GM13976 (cell line): ENCODE data around the gene TRPC4.

Experiments used
- DNase-seq: peaks from one replicate; pipeline ENCODE4 v3.0.0; 2012; ENCODE audit warnings: low spot score
- in situ Hi-C: fragments of 300-500 bp; cut with MboI; formaldehyde crosslinking; loops from one replicate; pipeline ENCODE4 v1.12.0; 2022; ENCODE audit warnings: low sequenced_read_pairs, mixed read lengths, inconsistent platforms; ENCODE audit not compliant: unreplicated experiment
- TF ChIP-seq, protein P1 (sequence below): IDR thresholded peaks from 2 replicates; pipeline ENCODE4 v1.5.1; 2012; ENCODE audit warnings: borderline replicate concordance, mild to moderate bottlenecking; ENCODE audit not compliant: insufficient read depth; ENCODE audit errors: extremely low read depth, missing control alignments, control extremely low read depth

TRPC4 gene

DNA sequence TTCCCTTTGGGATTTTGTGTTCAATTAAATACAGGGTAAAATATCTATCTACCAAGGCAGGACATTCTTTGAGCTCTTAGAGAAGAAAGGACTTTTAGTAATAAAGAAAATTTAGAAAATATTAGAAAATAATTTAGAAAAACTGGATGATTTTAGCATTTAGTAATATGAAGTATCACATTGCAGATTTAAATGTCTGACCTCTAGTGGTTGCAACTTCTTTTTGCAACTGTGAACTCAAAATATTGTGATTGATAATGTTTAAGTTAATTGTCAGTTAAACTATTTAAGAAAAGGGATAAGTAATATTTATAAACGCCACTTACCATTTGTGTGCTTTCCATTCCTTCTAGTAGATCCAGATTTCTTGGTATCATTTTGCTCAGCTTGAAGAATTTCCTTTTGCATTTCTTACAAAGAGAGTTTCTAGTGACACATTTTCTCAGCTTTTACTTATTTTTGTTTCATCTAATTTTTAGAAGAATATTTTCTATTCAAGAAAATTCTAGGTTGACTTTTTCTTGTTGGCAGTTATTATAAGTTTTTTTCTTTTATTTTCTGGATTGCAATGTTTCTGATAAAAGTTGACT is 260.7 kb downstream of the TRPC4 start:
- in situ Hi-C loops, result no loop called here

DNA sequence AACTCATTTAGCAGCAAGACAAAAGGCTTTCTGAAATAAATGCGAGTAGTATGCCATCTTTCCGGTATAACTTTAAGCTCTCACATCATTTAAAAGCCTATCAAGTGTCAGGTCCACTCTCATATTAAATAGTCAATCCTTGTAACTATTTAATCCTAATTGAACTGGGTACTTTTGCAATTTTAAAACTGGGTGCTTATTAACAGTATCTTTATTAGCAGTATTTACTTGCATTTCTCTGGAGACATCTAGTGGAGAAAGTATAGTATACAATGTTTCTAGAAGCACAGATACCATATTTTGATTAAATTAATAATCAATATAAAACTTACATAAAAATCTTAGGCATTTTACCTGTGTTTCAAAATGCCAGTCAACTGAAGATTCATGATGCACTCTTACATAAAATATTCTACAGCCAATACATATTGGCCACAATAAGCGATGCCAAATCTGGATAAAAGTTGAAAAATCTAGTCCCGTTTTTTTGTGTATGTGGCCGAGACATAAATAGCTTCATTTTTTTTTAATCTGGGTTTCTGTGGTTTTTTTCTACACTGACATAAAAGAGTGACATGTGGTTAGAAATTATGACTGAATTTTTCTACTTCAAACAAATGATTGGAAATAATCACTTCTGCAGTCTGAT is 266.7 kb downstream of the TRPC4 start:
- DNase-seq, result no peak
- TF ChIP-seq, protein P1, sequence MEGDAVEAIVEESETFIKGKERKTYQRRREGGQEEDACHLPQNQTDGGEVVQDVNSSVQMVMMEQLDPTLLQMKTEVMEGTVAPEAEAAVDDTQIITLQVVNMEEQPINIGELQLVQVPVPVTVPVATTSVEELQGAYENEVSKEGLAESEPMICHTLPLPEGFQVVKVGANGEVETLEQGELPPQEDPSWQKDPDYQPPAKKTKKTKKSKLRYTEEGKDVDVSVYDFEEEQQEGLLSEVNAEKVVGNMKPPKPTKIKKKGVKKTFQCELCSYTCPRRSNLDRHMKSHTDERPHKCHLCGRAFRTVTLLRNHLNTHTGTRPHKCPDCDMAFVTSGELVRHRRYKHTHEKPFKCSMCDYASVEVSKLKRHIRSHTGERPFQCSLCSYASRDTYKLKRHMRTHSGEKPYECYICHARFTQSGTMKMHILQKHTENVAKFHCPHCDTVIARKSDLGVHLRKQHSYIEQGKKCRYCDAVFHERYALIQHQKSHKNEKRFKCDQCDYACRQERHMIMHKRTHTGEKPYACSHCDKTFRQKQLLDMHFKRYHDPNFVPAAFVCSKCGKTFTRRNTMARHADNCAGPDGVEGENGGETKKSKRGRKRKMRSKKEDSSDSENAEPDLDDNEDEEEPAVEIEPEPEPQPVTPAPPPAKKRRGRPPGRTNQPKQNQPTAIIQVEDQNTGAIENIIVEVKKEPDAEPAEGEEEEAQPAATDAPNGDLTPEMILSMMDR, result peak; percentile 10
- in situ Hi-C loops, result no loop called here

More for the DNA sequence above, 260.7 kb downstream of the TRPC4 start:
- DNase-seq, result no peak
- TF ChIP-seq, protein P1, result peak; percentile 27

- in situ Hi-C loops, result no loop called here
- TF ChIP-seq, protein P1, result no peak
- no peak for DNase-seq
These were observed 267.7 kb downstream of the TRPC4 start for GRCh38 chr13:37601648-37602440.

DNA sequence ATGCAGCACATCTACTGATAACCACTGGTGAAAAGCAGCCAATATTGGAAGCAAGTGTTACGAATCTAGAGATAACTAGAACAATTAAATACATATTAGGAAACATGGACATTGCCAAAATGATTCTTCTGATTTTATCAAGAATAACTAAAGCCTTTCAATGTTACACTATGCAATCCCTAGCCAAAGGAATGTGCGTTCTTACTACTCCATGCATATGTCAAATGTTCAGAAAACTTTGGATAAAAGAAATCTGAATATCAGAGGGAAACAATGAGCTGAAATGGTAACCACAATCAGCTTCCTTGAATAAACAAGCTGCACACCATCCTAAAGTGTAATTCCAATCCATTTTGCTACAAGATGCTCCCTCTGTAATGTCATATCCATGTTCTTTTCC is 270.1 kb downstream of the TRPC4 start:
- no peak for DNase-seq
- in situ Hi-C loops, result loop anchor here (25.0 kb wide), 1 partner anchor 487 kb away; the partner anchor contains the start of gene CSNK1A1L
- TF ChIP-seq, protein P1, result no peak

GRCh38 chr13:37598597-37598996 is 271.0 kb downstream of the TRPC4 start, which contains the start of gene POSTN:
TSS of gene POSTN (minus strand) at chr13:37598768. CDS start at chr13:37598726, 42 bp downstream.
- TF ChIP-seq, protein P1, result no peak
- no peak for DNase-seq
- in situ Hi-C loops, result loop anchor here (25.0 kb wide), 1 partner anchor 486 kb away; the partner anchor contains the start of gene CSNK1A1L

DNA sequence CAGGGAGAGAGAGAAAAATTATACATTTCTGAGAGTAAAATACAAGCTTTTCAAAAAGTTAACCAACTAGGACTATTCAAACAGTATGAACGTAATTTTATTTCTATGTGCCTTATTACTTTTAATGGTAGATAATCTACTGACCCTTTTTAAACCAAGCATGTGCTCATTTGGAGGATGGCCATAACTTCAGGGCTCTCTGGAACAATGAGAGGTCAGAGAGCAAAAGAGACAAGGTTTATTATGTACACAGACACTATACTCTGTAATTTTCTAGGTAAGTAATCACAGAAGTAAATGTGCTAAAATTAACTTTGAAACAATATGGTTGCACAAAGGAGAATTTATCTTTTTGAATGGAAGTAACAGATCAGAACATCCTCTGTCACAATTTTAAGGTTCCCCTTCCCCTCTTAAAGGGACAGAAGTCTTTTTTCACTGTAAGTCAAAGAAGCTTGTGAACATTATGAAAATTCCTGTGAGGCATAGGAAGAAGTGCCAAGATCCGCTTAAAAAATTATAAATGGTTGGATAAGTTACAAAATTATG is 272.0 kb downstream of the TRPC4 start:
- no peak for DNase-seq
- TF ChIP-seq, protein P1, result no peak
- in situ Hi-C loops, result loop anchor here (25.0 kb wide), 1 partner anchor 485 kb away; the partner anchor contains the start of gene CSNK1A1L
